ENCODE measurements around the gene ADAMTS12. TPM values are rescaled to one million over a fixed set of nuclear protein-coding genes. Genes with fewer than 3 reads are reported as not detected.

ADAMTS12 gene
- total RNA-seq, 1 donor from 2014 or later = 10.4 TPM

DNA sequence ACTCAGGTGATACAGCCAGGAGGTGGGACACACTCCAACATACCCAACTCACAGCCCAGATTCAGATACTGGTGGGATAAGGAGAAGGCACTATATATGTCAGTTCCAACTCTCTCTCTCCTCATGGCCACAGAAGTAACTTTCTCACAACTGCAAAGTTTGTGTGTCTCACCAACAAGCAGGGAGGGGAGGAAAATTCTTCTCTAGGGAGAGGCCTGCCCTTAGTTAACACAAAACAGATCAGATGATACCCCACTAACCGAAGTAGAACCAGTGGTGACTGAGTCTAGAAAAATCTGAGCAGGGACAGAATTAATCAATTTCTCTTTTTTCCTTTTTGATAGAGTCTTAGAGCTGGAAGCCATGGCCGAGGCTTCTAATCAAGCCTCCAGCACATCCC is 133.1 kb downstream of the ADAMTS12 start:
- no peak overlapping the region for H3K27ac Mint-ChIP-seq (ENCODE audit: unreplicated experiment)
- H3K36me3 Mint-ChIP-seq (ENCODE audit: low read depth) = no peaks in the 10 kb centered on the region
- peaks cover 25% of the 10 kb centered on the region for H3K4me1 Mint-ChIP-seq
- TF ChIP-seq, protein P1, sequence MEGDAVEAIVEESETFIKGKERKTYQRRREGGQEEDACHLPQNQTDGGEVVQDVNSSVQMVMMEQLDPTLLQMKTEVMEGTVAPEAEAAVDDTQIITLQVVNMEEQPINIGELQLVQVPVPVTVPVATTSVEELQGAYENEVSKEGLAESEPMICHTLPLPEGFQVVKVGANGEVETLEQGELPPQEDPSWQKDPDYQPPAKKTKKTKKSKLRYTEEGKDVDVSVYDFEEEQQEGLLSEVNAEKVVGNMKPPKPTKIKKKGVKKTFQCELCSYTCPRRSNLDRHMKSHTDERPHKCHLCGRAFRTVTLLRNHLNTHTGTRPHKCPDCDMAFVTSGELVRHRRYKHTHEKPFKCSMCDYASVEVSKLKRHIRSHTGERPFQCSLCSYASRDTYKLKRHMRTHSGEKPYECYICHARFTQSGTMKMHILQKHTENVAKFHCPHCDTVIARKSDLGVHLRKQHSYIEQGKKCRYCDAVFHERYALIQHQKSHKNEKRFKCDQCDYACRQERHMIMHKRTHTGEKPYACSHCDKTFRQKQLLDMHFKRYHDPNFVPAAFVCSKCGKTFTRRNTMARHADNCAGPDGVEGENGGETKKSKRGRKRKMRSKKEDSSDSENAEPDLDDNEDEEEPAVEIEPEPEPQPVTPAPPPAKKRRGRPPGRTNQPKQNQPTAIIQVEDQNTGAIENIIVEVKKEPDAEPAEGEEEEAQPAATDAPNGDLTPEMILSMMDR (conservative IDR thresholded peaks at IDR 0.05) = no peak
- H3K4me3 Mint-ChIP-seq = no peak overlapping the region
- no peaks in the 10 kb centered on the region for H3K9me3 Mint-ChIP-seq
- H3K27me3 Mint-ChIP-seq (ENCODE audit: low read depth) = peaks cover 15% of the 10 kb centered on the region
- DNase-seq (ENCODE audit: low read depth, low spot score) = no peak

DNA sequence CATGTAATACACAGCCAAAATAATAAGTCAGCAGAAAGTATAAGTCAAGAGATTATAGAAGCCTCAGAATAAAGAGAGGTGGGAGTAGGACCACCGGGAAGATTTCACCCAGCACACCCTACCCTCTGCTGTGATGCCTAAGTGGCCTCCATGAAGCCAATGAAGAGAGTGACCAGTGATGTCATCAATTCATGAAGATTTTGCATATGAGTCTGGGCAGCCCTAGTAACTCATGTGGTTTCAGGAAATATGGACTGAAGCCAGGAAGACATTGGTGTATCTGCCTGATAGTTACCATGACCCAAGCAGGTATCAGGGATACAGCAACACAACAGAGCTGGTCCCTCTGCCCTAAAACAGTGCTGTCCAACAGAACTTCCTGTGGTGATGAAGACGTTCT is 135.3 kb downstream of the ADAMTS12 start:
- Mint-ChIP-seq H3K4me3 (no peak overlapping the region), H3K27ac (ENCODE audit: unreplicated experiment) (no peak overlapping the region), H3K36me3 (ENCODE audit: low read depth) (no peaks in the 10 kb centered on the region), H3K4me1 (peaks cover 12% of the 10 kb centered on the region), H3K27me3 (ENCODE audit: low read depth) (peaks cover 15% of the 10 kb centered on the region), H3K9me3 (no peaks in the 10 kb centered on the region)
- TF ChIP-seq, protein P1 (conservative IDR thresholded peaks at IDR 0.05) = no peak
- no peak for DNase-seq (ENCODE audit: low read depth, low spot score)

DNA sequence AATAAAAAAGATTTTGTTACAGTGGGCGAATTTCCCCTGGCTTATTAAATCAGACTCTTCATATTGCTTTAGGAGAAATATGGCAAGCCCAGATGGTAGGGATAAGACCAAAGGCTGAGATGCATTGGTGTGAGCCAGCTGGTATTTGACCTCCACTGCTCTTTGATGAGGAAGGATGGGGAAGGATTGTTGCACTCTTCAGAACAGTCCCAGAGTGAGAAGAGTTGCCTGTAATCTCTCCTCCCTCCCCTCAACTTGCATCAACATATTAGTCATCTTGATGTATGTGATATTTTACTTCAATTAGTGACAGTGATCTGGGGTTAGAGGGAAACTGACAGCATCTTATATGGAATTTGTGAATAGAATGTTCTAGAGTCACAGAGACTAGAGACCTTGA is 136.6 kb downstream of the ADAMTS12 start:
- Mint-ChIP-seq H3K27me3 (ENCODE audit: low read depth) (peaks cover 8% of the 10 kb centered on the region), H3K4me1 (peaks cover 2% of the 10 kb centered on the region), H3K27ac (ENCODE audit: unreplicated experiment) (no peak overlapping the region), H3K36me3 (ENCODE audit: low read depth) (no peaks in the 10 kb centered on the region), H3K9me3 (no peaks in the 10 kb centered on the region), H3K4me3 (no peak overlapping the region)
- DNase-seq (ENCODE audit: low read depth, low spot score) = no peak
- TF ChIP-seq, protein P1 (conservative IDR thresholded peaks at IDR 0.05) = no peak

DNA sequence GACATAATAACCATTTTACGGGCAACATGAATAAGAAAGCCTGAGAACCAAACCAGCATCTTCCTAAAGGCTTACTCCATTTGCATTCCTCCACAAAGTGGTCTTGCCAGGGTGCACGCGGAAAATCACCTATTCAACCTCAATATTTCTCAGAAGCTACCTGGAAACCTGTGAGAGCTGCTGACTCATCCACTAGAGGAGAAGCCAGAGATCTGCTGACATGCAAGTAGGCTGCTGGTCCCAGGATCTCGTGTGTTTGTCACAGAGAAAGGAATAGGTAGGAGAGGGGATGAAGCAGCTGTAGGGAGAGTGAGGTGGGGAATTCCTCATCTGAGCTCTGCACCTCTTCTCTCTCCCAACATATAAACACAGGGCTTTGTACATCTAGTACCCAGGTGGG is 138.1 kb downstream of the ADAMTS12 start:
- H3K4me3 Mint-ChIP-seq = no peak overlapping the region
- TF ChIP-seq, protein P1 (conservative IDR thresholded peaks at IDR 0.05) = no peak
- no peaks in the 10 kb centered on the region for H3K4me1 Mint-ChIP-seq
- no peaks in the 10 kb centered on the region for H3K27me3 Mint-ChIP-seq (ENCODE audit: low read depth)
- H3K36me3 Mint-ChIP-seq (ENCODE audit: low read depth) = no peaks in the 10 kb centered on the region
- no peak overlapping the region for H3K27ac Mint-ChIP-seq (ENCODE audit: unreplicated experiment)
- no peaks in the 10 kb centered on the region for H3K9me3 Mint-ChIP-seq
- no peak for DNase-seq (ENCODE audit: low read depth, low spot score)

DNA sequence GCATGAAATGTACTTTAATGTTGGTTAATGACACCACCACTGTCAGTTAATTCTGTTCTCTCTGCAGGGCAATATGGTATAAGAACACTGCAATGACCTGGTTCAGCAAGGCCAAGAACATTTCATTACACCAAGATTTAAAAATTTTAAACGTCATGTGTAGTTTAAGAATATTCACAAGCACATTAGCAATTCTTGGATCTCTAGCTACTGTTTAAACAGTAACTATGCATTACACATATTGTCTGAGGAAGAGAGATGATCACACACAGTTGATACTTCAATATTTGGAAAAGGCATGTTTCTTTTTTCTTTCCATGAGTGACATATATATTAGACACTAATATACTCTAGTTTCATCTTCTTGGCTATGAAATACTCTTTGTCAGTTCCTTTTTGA is 143.0 kb downstream of the ADAMTS12 start:
- Mint-ChIP-seq H3K36me3 (ENCODE audit: low read depth) (no peaks in the 10 kb centered on the region), H3K4me1 (peaks cover 6% of the 10 kb centered on the region), H3K27ac (ENCODE audit: unreplicated experiment) (no peak overlapping the region), H3K9me3 (no peaks in the 10 kb centered on the region), H3K27me3 (ENCODE audit: low read depth) (no peaks in the 10 kb centered on the region), H3K4me3 (no peak overlapping the region)
- DNase-seq (ENCODE audit: low read depth, low spot score) = no peak
- TF ChIP-seq, protein P1 (conservative IDR thresholded peaks at IDR 0.05) = no peak

Data from neural crest cell (in vitro differentiated cells).